Hippocampal formation (tissue), 2 donors: ENCODE measurements around the gene PRKAR2A.
"Not testable (repeated sequence)": the region's sequence is repeated elsewhere in the genome, so short reads cannot be mapped to it uniquely, and the experiment has no call there.

Source experiments
- DNase-seq, 2 donors: peaks; one replicate each; lab custom pipeline; 2025; lab: John Stamatoyannopoulos, UW

PRKAR2A gene

DNA sequence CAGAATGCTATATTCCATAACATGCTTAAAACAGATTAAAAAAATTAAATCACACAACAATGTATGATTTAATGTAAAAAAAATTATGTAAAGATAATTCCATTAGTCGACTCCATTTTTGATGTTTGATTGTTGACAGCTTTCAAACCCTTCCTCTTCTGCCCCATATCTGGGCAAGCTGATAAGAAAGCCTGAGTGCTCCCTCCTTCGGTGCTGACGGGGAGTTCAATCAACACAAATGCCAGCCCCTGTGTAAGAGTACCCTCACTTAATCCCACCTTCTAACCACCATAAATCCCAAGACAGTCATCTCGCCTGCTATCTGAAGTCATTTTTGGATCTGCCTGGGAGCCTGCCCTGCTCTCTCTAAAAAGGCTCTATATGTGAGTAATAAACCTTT lies 70.8 kb downstream of the PRKAR2A start:
- no peak for DNase-seq

DNA sequence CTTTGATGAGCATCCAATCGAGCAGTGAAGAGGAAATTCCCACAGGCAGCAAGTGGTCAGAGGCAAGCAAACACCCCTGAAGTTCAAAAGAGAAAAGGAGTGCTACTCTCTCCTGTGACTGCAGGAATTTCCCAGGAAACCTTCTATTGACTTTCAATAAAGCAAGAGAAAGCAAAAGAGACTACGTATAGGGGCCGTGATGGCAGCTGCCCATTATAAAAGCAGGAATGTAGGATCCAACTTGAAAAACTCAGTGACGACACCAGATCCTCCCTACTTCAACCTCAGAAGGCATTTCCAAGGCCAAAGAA lies 77.5 kb downstream of the PRKAR2A start:
- DNase-seq: no peak

DNA sequence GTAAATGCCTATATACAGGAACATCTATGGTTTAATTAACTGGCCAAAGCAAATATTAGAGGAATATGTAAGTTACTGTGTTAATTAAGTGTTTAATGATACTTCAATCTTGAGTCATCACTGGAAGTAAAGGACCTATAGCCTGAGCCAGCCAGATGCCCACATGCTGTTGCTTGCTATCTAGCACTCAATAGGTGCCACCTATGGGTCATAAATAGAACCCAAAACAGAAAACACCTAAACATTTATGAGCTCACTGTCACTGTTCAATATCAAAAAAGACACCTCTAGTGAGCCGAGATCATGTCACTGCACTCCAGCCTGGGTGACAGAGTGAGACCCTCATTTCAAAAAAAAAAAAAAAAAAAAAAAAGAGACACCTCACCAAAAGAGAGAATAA lies 82.3 kb downstream of the PRKAR2A start:
- peak in 1 of 2 donors; percentile 33 for DNase-seq

DNA sequence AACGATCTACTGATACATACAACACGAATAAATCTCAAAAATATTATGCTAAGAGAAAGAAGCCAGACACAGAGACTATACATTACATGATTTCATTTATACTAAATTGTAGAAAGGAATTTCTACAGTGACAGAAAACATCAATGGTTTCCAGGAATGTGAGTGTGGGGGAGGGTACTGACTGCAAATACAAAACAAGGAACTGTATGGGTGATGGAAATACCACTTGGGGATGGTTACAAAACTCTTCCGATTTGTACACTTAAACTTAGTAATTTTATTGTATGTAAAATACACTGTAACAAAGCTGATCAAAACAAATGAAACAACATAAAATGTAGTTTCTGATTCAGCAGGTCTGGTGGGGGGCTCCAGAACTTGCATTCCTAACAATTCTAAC lies 84.9 kb downstream of the PRKAR2A start:
- no peak for DNase-seq

DNA sequence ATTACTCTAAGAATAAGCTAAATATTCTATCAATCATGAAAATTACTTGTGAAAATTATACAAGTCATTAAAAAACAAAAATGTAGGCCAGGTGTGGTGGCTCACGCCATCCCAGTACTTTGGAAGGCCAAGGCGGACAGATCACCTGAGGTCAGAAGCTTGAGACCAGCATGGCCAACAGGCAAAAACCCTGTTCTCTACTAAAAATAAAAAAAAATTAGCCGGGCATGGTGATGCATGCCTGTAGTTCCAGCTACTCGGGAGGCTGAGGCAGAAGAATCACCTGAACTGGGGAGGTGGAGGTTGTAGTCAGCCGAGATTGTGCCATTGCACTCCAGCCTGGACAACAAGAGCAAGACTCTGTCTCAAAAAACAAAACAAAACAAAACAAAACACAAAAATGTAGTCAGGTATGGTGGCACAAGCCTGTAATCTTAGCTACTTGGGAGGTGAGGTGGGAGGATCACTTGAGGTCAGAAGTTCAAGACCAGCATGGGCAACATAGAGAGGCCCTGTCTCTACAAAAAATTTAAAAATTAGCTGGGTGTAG lies 87.6 kb downstream of the PRKAR2A start:
- DNase-seq: not testable (repeated sequence)

DNA sequence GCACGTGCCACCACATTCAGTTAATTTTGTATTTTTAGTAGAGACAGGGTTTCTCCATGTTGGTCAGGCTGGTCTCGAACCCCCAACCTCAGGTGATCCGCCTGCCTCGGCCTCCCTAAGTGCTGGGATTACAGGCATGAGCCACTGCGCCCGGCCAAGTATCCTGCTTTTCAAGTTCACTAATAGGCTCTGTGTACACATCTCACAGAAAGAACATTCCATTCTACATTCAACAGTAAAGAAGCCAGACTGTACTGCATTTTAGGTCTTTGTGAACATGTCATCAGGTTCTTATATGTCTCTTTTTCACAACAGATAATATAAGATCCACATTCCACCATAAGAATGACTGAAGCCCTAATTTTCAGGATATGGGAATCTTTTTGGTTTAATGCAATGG lies 88.1 kb downstream of the PRKAR2A start:
- not testable (repeated sequence) for DNase-seq

DNA sequence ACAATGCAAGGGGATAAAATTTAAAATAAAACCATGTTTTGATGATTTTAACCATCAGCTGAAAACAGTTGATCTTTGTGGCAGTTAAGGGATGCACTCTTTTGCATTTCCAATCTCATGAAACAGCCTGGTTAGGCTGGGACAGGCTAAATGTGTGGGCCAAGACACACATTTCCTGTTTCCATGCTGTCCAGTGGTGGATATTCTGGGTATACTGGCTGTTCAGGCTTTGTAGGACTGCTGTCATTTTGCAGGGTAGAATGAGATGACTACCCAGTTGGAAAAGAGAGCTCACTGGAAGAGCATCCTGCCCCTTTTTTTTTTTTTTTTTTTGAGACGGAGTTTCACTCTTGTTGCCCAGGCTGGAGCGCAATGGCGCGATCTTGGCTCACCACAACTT lies 88.6 kb downstream of the PRKAR2A start:
- no peak for DNase-seq

DNA sequence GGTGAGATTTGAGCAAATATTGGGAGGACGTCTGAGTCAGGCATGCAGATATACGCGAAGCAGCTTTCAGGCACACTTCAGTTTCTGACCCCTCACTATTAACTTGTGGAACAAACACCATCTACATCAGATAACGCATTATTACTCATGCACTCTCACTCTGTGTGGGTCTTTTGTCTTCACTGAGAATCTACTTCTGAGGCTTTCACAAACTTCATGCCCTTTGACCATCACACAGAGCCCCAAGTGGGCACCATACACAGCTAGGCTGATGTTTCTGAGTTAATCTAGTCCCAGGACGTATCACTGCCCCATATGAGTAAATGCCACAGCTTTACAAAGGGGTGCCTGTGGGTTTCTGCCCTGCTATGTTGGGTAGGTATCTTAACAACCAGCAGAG lies 91.0 kb downstream of the PRKAR2A start:
- DNase-seq: no peak

DNA sequence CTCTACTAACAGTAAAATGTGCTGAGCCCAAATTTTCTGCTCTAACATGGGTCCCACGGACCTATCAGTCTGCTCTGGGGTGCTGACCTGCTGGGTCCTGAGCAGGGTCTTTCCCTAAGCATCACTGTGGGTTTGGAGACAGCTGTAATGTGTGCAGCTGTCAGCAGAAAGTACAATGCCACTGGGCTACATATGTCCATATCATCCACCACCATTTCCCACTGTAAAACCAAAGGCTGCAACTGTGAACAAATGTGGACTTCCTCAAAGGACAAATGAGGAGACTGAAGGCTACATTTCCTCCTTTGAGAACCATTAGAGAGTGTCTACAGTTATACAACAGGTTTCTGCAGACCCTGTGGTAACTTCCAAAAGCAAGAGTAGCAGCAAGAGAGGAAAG lies 96.8 kb downstream of the PRKAR2A start:
- no peak for DNase-seq

DNA sequence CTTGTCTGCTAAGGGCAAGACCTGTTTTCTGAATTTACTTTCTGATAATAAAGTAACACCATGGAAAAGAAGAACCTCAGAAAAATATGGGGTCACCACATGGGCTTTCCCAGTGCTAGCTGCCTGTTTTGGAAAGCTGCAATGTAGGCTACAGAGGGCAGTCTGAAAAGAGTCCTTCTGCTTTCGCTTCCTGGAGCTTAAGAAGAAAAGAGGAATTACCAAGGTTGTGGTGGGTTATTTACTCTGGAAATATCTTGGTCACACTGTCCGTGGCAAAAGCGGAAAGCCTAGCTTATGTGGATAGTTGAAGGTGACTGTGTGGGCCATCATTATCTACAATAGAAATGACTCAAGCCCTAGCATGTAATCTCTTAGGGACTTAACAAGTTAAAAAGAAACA lies 98.9 kb downstream of the PRKAR2A start:
- DNase-seq: peak; percentile 12 to 56

DNA sequence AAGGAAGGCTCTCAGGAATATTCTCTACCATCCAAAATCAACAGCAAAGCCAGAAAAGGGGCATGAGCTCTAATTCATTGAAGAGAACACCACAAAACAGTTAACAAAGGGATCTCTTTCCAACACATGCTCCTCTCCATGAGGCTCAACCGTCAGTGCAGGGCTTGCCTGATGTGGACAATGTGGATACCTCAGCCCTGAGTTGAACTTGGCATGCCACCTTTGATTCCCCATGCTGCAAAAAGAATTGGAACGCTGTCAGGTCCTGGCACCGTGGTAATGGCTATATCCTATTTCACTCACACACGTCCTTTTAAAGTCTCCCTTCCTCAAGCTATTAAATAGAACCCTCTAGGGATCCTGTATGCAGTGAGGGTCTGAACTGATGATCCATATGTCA lies 100.0 kb downstream of the PRKAR2A start:
- DNase-seq: peak; percentile 13 to 20

DNA sequence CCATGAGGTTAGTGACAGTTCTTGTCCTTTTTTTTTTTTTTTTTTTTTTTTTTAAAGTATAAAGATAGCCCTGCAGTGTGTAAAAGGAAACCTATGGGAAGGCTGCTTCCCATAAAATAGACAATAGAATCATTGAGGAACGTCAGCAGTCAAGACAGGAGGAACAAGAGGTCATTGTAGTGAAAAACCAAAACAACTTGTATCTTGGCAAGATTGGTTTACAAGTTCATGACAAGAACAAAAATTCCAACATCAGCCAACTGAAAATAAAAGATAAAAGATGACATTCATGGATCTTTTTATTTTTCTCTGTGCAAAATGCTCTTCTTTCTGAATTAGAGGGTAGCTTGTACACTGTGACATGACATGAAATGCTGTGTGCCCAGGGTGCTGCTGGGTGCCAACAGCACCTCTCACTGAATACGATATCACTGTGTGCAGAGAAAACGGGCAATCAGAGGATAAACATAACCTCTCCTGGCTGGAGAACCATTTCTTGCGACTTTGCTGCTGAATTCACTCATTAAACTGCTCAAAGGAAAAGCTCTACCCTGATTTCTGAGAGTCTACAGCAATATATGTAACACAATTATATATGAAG lies 100.6 kb downstream of the PRKAR2A start:
- peak; percentile 20 to 90 for DNase-seq

DNA sequence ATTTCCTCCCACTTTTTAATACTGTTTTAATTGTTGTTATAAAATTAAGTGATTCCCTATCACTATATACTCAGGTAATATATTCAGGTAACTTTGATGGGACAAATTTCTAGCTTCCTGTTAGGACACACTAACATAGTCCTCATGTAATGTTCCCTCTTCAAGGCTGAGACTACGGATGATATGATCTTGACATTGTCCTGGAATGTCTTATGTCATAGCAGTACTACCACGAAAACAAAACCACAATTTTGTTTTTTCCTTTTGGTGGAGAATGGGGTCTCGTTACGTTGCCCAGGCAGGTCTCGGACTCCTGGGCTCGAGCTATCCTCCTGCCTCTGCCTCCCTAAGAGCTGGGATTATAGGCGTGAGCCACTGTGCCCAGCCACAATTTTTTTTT lies 103.9 kb downstream of the PRKAR2A start:
- no peak for DNase-seq

DNA sequence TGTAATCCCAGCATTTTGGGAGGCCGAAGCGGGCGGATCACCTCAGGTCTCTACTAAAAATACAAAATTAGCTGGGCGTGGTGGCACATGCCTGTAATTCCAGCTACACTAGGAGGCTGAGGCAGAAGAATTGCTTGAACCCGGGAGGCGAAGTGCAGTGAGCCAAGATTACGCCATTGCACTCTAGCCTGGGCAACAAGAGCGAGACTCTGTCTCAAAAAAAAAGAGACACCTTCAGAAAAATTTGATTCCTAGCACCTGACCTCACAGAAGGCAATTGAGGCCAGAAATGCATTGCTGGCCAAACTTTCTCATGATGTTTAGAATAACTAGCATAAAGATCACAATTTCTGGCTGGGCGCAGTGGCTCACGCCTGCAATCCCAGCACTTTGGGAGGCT lies 106.4 kb downstream of the PRKAR2A start:
- DNase-seq: not testable (repeated sequence)

DNA sequence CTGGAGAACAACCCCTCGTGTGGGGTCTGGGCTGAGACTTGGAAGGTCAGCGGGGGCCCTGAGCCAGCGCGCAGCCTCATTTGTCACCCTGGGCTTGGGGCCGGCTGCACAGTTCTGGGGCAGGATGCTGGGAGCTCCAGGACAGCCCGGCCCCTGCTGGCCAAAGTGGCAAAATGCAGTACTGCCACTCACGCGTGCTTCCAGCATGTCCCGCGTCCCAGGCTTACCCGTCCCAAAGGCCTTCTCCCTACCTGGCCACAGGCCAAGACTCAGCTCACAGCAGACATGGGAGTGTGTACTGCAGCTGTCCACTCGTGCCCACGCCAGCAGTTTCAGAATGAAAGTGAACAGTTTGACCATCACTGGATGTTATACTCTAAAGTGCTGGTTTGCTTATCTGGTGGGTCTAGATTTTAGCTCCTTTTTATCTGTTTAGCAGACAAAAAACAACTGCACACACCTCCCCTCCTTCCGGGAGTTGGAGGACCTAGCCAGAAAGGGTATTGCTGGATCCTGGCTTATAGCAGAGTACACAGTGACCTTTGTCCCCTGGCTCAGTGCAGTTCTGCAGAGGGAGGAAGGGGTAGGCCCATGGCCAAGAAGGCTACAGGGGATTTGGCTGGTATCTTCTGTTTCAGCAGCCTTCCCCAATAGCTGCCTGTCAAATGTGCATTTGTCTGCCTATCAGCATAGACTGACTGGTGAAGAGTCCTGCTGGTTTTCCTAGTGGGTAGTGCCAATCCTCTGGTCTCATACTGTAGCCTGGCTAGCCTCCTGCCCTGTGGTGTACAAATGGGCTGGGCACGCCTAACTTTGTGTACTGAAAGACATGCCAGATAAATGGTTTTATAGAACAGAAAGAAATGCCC lies 107.5 kb downstream of the PRKAR2A start:
- DNase-seq: peak; percentile 89 to 90

DNA sequence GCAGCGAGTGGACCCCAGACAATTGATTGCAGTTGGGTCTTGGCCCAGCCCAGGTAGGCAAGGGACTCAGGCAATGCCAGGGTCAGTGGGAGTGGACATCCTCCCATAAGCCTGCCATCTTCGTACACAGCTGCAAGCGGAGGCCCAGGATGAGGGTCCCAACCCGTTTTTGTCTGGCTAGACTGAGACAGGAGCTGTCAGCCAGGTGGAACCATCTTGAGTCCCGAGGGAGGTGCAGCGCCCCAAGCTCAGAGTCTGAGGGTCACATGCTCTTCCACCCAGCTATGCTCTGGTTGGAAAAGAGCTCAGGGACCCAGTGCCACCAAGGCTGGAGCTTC lies 108.1 kb downstream of the PRKAR2A start:
- no peak for DNase-seq

DNA sequence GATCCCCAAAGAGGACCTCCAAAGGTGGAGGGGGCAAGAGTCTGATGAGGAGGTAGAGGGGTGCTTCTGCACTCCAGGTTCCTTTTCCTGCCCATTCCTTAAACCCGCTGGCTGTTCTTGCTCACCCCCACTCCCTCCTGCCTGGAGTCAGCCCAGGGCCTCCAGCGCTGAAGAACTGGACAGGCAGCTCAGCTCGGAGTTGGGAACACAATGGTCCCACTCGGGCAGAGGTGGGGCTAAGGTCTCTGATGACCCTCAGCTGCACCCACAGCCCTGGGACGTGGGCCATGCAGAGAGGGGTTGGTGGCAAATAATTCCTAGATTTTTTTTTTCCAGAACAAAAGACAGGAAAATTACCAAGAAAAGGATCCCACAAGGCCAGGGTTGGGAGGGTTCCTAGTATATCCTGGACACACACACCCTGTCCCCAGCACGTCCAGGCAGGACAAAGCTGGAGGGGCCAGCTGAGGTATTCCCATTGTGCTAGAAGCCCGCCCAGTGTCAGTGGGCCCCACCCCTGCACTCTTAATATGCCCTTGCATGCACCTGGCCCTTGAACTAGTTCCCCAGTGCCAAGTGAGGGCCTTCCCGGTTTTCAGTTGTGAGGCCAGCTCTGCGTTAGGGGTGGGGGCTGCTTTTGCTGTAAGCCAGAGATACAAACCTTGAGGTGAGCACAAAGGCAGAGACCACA lies 108.6 kb downstream of the PRKAR2A start:
- DNase-seq: no peak

DNA sequence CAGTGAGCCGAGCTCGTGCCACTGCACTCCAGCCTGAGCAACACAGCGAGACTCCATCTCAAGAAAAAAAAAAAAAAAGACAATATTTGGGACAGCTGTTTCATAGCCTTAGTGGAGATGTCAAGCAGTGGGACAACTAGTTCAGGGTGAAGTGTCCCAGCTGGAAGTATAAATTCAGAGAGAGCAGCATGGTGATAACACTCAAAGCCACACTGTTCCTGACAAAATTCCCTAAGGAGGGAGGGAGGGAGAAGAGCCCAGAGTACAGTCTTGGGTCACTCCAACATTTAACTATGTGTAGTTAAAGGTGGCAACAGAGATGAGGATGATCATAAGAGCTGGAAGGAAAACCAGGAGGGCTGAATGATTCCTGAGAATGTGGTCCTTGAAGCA lies 109.5 kb downstream of the PRKAR2A start:
- no peak for DNase-seq

DNA sequence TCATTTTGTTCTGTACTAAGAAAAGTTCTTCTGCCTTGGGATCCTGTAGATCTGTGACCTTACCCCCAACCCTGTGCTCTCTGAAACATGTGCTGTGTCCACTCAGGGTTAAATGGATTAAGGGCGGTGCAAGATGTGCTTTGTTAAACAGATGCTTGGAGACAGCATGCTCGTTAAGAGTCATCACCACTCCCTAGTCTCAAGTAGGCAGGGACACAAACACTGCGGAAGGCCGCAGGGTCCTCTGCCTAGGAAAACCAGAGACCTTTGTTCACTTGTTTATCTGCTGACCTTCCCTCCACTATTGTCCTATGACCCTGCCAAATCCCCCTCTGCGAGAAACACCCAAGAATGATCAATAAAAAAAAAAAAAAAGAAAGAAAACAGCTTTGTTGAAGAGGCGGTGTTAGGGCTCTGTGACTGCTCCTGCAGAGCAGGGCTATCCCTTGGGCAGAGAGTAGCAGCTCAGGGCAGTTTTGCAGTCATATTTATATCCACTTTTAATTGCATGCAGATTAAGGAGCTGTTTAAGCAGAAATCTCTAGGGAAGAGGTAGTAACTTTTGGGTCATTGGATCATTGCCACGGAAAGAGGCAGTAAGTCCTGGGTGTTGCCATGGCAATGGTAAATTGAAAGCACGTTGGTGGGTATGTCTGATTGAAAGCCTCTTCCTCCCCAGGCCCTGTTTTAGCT lies 112.5 kb downstream of the PRKAR2A start:
- not testable (repeated sequence) for DNase-seq

DNA sequence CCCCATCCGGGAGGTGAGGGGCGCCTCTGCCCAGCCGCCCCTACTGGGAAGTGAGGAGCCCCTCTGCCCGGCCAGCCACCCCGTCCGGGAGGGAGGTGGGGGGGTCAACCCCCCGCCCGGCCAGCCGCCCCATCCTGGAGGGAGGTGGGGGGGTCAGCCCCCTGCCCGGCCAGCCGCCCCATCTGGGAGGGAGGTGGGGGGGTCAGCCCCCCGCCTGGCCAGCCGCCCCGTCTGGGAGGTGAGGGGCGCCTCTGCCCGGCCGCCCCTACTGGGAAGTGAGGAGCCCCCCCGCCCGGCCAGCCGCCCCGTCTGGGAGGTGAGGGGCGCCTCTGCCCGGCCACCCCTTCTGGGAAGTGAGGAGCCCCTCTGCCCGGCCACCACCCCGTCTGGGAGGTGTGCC lies 113.1 kb downstream of the PRKAR2A start:
- DNase-seq: not testable (repeated sequence)

DNA sequence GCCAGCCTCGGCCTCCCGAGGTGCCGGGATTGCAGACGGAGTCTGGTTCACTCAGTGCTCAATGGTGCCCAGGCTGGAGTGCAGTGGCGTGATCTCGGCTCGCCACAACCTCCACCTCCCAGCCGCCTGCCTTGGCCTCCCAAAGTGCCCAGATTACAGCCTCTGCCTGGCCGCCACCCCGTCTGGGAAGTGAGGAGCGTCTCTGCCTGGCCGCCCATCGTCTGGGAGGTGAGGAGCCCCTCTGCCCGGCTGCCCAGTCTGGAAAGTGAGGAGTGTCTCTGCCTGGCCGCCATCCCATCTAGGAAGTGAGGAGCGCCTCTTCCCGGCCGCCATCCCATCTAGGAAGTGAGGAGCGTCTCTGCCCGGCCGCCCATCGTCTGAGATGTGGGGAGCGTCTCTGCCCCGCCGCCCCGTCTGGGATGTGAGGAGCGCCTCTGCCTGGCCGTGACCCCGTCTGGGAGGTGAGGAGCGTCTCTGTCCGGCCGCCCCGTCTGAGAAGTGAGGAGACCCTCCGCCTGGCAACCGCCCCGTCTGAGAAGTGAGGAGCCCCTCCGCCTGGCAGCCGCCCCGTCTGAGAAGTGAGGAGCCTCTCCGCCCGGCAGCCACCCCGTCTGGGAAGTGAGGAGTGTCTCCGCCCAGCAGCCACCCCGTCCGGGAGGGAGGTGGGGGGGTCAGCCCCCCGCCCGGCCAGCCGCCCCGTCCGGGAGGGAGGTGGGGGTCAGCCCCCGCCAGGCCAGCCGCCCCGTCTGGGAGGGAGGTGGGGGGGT lies 113.7 kb downstream of the PRKAR2A start:
- DNase-seq: not testable (repeated sequence)

DNA sequence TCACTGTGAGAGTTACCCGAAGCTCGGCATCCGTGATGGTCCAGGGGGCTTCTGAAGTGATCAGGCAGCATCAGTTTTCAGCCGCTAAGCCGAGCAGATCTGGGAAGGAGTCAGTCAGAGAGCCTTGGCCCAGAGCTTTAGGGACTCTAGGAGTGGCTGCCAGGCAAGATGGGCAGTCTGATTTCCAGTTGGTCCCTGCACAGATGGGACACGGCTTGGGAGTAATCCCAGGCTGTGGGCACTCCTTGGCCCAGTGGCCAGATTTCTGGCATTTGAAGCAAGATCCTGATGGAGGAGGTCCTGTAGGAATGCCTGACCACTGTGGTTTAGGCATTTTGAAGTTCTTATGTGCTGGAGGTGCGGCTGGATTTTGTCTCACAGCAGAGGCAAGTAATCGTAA lies 120.2 kb downstream of the PRKAR2A start:
- DNase-seq: no peak
